Esophagus squamous epithelium (tissue), 4 donors: ENCODE data around the gene TWIST2.

Experiments used
- CTCF ChIP-seq, 6 experiments: fragments of 450-650 bp in 4 of 6; fragments of 200-600 bp in 2 of 6; sonication (generic) in 2 of 6; IDR thresholded peaks; one replicate each; pipeline ENCODE4 v1.5.1; 2016 to 2019; ENCODE audit warnings: antibody characterized with exemption in 6 of 6, mild to moderate bottlenecking in 4 of 6, moderate library complexity in 4 of 6
- POLR2A ChIP-seq, 4 donors: fragments of 450-650 bp; IDR thresholded peaks; one replicate each; pipeline ENCODE4 v1.6.1; 2017; ENCODE audit warnings: antibody characterized with exemption in 4 of 4, mild to moderate bottlenecking in 4 of 4, moderate library complexity in 3 of 4

GRCh38 chr2:238956676-238957075 is 108.8 kb downstream of the TWIST2 start:
- no peak for TF ChIP-seq CTCF (IDR thresholded peaks at IDR 0.05)
- TF ChIP-seq POLR2A (IDR thresholded peaks at IDR 0.05) = no peak
